GM12873 (cell line): ENCODE measurements around the gene SNRNP35.

Source experiments
- TF ChIP-seq, protein P1 (sequence below): IDR thresholded peaks from 2 replicates; pipeline ENCODE4 v1.5.1; 2012; ENCODE audit warnings: low read depth, mild to moderate bottlenecking, moderate library complexity, low read length, control low read depth; ENCODE audit not compliant: insufficient read depth; ENCODE audit errors: missing control alignments

The SNRNP35 gene

DNA sequence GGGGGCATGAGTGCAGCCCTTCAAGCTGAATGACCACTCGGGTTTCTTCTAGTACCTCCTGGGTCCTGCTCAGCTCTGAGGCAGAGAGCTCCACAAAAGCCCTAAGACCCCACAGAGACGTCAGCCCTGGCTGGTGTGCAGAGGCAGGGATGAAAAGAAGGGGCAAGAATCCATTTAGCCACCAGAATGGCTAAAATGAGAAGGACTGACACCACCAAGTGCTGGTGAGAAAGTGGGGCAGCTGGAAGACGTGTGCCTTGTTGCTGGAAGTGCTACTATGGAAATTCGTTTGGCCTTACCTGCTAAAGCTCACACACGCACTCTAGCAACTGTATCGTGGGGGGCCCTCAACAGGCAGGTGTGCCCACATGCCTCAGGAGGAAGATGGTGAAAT, 48.9 kb downstream of the SNRNP35 start:
- TF ChIP-seq, protein P1, sequence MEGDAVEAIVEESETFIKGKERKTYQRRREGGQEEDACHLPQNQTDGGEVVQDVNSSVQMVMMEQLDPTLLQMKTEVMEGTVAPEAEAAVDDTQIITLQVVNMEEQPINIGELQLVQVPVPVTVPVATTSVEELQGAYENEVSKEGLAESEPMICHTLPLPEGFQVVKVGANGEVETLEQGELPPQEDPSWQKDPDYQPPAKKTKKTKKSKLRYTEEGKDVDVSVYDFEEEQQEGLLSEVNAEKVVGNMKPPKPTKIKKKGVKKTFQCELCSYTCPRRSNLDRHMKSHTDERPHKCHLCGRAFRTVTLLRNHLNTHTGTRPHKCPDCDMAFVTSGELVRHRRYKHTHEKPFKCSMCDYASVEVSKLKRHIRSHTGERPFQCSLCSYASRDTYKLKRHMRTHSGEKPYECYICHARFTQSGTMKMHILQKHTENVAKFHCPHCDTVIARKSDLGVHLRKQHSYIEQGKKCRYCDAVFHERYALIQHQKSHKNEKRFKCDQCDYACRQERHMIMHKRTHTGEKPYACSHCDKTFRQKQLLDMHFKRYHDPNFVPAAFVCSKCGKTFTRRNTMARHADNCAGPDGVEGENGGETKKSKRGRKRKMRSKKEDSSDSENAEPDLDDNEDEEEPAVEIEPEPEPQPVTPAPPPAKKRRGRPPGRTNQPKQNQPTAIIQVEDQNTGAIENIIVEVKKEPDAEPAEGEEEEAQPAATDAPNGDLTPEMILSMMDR = no peak

DNA sequence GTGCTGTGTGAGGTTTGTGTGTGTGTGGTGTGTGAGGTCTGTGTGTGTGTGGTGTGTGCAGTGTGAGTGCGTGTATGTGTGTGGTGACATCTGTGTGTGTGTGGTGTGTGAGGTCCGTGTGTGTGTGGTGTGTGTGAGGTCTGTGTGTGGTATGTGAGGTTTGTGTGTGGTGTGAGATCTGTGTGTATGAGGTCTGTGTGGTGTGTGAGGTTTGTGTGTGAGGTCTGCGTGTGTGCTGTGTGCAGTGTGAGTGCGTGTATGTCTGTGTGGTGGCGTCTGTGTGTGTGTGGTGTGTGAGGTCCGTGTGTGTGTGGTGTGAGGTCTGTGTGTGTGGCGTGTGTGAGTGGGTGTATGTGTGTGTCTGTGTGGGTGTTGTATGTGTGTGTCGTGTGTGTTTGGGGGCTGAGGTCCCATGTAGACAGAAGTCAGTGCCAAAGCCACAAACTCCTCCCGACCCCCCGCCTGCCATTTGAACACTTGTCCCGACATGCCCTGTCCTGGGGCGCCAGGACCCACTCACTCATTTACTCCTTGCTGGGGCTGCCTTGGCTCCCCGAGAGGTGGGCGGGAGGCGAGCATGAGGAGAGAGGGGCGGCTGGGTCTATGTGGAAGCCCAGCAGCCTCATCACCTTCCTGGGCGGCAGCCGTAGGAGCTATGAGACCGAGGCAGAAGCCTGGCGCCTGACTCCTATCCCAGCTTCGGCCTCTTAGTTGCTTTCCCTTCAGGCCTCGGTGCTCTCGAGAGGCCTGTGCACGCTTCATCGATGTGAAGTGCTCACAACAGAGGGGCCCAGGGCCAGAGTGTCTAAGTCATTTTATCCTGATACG, 55.1 kb downstream of the SNRNP35 start:
- TF ChIP-seq, protein P1 = no peak

DNA sequence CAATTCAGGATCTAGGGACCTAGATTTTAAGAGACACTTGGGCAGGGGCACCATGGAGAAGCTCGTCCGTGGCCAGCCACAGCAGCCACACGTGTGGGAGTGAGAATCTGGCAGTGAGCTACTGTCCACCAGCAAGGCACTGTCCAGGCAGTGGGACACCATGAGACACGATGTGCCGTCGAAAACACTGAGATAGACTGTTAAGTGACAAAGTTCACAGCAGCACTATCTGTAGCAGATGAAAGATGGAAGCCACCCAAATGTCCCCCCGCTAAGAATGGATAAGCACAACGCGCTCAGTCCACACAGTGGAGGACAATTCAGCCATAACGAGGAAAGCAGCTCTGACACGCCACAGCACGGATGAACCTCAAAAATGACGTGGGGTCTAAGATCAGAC, 55.9 kb downstream of the SNRNP35 start:
- TF ChIP-seq, protein P1 = no peak

DNA sequence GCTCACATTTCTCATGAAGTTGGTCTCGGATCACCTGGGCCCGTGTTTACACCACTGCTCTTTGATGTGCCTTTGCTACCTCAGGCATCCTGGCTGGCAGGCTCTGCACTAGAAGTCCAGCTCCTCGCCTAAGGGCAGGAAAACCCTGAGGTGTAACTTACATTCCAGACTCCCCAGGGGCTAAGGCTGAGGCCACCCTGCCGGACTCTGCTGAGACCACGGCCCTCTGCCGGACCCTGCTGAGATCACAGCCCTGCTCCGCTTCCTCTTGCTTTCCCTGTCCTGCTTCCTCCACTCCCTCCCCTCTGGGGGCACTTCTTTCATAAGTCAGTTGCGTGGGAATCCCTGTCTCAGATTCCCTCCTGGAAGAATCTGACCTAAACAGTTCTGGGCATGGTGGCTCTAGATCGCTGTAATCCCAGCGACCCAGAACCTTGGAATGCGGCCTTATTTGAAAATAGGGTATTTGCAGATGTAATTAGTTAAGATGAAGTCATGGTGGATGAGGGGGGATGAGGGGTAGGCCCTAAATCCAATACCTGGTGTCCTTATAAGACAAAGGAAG, 58.4 kb downstream of the SNRNP35 start:
- TF ChIP-seq, protein P1 = no peak
